MCF 10A (cell line): ENCODE measurements around the gene CSMD2. TPM values are rescaled to one million over a fixed set of nuclear protein-coding genes. Genes with fewer than 3 reads are reported as not detected.

ENCODE experiments used
- BruUV-seq: library from RNA; stranded (reverse); fragments of 400-500 nt; replicated peaks from 2 replicates; lab custom pipeline; 2021; lab: Mats Ljungman, UMichigan
- CTCF ChIA-PET: fragments of 300-600 bp; sonication (Branson Sonifier 250); formaldehyde crosslinking; extraction: SDS; loops from one replicate; lab custom pipeline; 2021; ENCODE audit warnings: antibody characterized with exemption, inconsistent platforms; lab: Yijun Ruan, JAX
- POLR2A ChIA-PET: fragments of 300-600, 350-650 bp; sonication (Branson Sonifier 250); formaldehyde crosslinking; extraction: SDS; loops from one replicate; lab custom pipeline; 2020; ENCODE audit warnings: antibody characterized with exemption, inconsistent platforms; lab: Yijun Ruan, JAX
- DNase-seq: peaks from one replicate; pipeline ENCODE4 v3.0.0-alpha.2; 2018; ENCODE audit not compliant: unreplicated experiment
- H3K27ac Mint-ChIP-seq: one replicate; pipeline ENCODE4 v1.8.0; 2022; ENCODE audit warnings: mild to moderate bottlenecking, low read depth, mixed read lengths; ENCODE audit not compliant: unreplicated experiment
- H3K27me3 Mint-ChIP-seq: one replicate; pipeline ENCODE4 v1.8.0; 2022; ENCODE audit warnings: mixed read lengths; ENCODE audit not compliant: insufficient read depth, unreplicated experiment
- H3K36me3 Mint-ChIP-seq: one replicate; pipeline ENCODE4 v1.8.0; 2022; ENCODE audit warnings: mild to moderate bottlenecking, moderate library complexity, mixed read lengths; ENCODE audit not compliant: insufficient read depth, unreplicated experiment
- H3K4me1 Mint-ChIP-seq: one replicate; pipeline ENCODE4 v1.8.0; 2022; ENCODE audit warnings: mixed read lengths; ENCODE audit not compliant: insufficient read depth, unreplicated experiment
- H3K4me3 Mint-ChIP-seq: one replicate; pipeline ENCODE4 v1.8.0; 2022; ENCODE audit warnings: mild to moderate bottlenecking, moderate library complexity, mixed read lengths; ENCODE audit not compliant: unreplicated experiment
- H3K9me3 Mint-ChIP-seq: one replicate; pipeline ENCODE4 v1.8.0; 2022; ENCODE audit warnings: mixed read lengths; ENCODE audit not compliant: unreplicated experiment
- CTCF ChIP-seq: fragments of 200-600 bp; IDR thresholded peaks from one replicate; pipeline ENCODE4 v1.8.0; 2022; ENCODE audit warnings: antibody characterized with exemption, mild to moderate bottlenecking; ENCODE audit not compliant: unreplicated experiment
- intact Hi-C: fragments of 100-400 bp; cut with micrococcal nuclease; formaldehyde crosslinking; loops from 2 replicates; pipeline ENCODE4 v1.14.1; 2022
- total RNA-seq: library from RNA; stranded (reverse); gene quantifications from 2 replicates; pipeline ENCODE4 v1.2.3, GENCODE V29; 2022

The CSMD2 gene
- total RNA-seq, 1 experiment from 2014 or later, result not detected

- Mint-ChIP-seq H3K27ac (no peak overlapping the region), H3K27me3 (peaks cover 60% of the 10 kb centered on the region), H3K9me3 (no peaks in the 10 kb centered on the region), H3K4me3 (no peak overlapping the region), H3K4me1 (no peaks in the 10 kb centered on the region), H3K36me3 (no peaks in the 10 kb centered on the region)
- intact Hi-C loops, result no loop called here
- no peak for DNase-seq
- no TSS peak for BruUV-seq
- CTCF ChIA-PET, result interaction anchor here (0.6 to 1.3 kb wide), 2 partner anchors 51 to 1375 kb away, joined by 3 to 8 read pairs; no protein-coding TSS in a partner anchor
- POLR2A ChIA-PET, result no interaction called here
- no peak for TF ChIP-seq CTCF
Observed at GRCh38 chr1:33561576-33561975, 603.5 kb downstream of the CSMD2 start.

DNA sequence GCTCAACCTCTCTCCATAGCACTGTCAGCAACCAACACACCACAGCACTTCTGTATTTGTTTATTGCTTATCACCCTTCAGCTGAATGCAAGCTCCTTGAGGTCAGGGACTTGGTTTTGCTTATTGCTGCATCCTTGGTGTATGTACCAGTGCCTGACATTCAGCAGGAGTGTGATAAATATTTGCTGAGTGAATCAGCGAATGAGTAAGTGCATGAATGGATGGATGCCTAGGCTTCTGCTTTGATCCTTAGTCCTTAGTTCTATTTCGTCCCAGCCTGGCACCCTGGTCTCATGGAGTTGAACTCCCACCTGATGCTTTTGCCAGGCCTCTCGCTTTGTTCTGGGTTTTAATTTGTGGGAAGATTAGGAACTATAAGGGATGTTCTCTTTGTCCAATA lies 604.4 kb downstream of the CSMD2 start:
- no peak for DNase-seq
- H3K27me3 Mint-ChIP-seq, result peaks cover 53% of the 10 kb centered on the region
- CTCF ChIA-PET, result no interaction called here

DNA sequence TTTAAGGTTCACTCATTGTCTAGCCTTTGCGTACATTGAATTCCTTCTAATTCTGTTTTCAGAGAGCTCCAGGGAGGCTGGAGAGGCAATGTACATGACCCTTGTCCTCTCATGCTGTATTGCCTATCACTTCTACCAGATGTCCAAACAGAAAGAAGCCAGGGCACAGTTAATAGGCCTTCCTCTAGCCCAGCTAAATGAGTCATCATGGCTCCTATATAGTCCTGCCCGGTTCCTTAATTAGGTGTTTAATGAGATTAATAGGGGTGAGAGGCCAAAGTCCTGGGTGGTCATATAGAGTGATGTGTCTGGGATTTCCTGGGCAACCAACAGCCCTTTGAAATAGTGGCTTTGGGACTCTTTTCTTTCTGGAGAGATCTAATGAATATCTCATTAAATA lies 616.3 kb downstream of the CSMD2 start:
- H3K4me1 Mint-ChIP-seq, result no peaks in the 10 kb centered on the region
- H3K4me3 Mint-ChIP-seq, result no peak overlapping the region
- no peaks in the 10 kb centered on the region for H3K36me3 Mint-ChIP-seq
- peaks cover 38% of the 10 kb centered on the region for H3K27me3 Mint-ChIP-seq
- no TSS peak for BruUV-seq
- no peak overlapping the region for H3K27ac Mint-ChIP-seq
- intact Hi-C loops, result no loop called here
- H3K9me3 Mint-ChIP-seq, result peaks cover 8% of the 10 kb centered on the region
- ChIA-PET CTCF (no interaction called here), POLR2A (no interaction called here)
- no peak for TF ChIP-seq CTCF
- no peak for DNase-seq

More for the DNA sequence above, 604.4 kb downstream of the CSMD2 start:
- intact Hi-C loops, result no loop called here
- POLR2A ChIA-PET, result interaction anchor here (0.7 kb wide), 1 partner anchor 280 kb away, joined by 3 read pairs; no protein-coding TSS in a partner anchor
- Mint-ChIP-seq H3K27ac (no peak overlapping the region), H3K9me3 (no peaks in the 10 kb centered on the region), H3K4me3 (no peak overlapping the region), H3K4me1 (no peaks in the 10 kb centered on the region), H3K36me3 (no peaks in the 10 kb centered on the region)
- no peak for TF ChIP-seq CTCF
- no TSS peak for BruUV-seq

DNA sequence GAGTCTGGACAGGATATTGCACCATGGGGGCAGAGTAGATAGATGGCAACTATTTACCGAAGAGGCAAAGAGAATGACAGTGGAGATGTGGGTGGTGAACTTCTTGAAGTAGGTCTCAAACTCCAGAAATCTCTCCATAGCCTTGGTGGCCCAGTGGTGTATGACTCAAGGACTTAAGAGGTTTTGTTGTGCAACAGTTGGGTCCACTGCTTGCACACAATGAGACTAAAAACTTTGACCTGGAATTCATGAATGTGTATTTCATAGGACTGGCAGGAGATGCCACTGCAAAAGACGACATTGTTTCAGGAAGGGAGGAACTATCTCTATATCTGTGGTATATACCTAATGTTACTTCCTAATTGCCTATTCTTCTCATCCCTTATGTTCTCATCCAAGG lies 616.7 kb downstream of the CSMD2 start:
- intact Hi-C loops, result no loop called here
- Mint-ChIP-seq H3K27me3 (peaks cover 34% of the 10 kb centered on the region), H3K9me3 (peaks cover 8% of the 10 kb centered on the region), H3K4me1 (no peaks in the 10 kb centered on the region), H3K36me3 (no peaks in the 10 kb centered on the region), H3K27ac (no peak overlapping the region), H3K4me3 (no peak overlapping the region)
- ChIA-PET POLR2A (no interaction called here), CTCF (no interaction called here)
- no TSS peak for BruUV-seq
- DNase-seq, result no peak
- no peak for TF ChIP-seq CTCF
